HK-2 (cell line): ENCODE measurements around the gene RNF157.
A peak's percentile ranks its signal among the peaks of the same experiment; 100 is the strongest.
"Not testable (repeated sequence)": the region's sequence is repeated elsewhere in the genome, so short reads cannot be mapped to it uniquely, and the experiment has no call there.

Experiments used
- DNase-seq: peaks from one replicate; pipeline ENCODE4 v3.0.0-alpha.2; 2018; ENCODE audit not compliant: unreplicated experiment

RNF157 gene

DNA sequence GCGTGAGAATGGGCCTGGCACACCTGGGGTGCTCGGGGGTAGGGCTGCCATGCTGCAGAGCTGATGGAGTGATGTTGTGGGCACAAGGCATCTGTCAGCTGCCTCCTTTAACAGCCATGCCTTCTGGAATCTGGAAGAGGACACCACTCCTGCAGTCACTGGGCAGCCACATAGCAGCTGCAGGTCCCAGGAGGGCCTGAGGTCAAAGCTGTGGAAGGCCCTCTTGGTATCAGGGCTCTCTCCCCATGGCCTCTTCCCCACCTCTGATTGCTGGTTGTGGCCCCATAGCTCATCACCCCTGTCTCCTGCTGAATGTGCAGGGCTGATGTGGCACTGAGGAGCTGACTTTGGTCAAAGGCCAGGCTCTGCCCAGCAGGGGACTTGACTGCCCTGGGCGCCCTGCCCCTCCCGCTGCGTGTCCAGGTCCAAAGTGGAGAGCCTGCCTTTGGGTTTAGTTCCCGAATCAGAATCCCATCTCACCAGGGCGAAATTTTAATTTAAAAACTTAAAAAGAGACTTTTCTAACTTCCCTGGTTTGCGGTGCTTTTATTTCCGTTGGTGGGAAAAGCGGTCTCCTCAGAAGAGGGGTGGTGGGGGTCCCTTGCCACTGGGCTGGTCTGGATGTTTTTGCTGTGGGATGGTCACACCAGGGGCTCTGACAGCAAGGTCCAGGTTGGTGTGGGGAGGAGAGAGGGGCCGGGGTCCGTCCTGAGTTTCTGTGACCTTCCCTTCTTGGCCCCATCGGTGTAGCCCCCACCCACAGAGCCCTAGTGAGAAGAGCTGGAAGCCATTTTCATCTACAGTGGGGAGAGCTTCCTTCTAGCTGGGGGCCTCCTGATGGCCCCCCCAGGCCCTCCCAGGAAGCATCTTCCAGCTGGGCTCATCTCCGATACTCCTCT, 30.7 kb upstream of the RNF157 start:
- no peak for DNase-seq

DNA sequence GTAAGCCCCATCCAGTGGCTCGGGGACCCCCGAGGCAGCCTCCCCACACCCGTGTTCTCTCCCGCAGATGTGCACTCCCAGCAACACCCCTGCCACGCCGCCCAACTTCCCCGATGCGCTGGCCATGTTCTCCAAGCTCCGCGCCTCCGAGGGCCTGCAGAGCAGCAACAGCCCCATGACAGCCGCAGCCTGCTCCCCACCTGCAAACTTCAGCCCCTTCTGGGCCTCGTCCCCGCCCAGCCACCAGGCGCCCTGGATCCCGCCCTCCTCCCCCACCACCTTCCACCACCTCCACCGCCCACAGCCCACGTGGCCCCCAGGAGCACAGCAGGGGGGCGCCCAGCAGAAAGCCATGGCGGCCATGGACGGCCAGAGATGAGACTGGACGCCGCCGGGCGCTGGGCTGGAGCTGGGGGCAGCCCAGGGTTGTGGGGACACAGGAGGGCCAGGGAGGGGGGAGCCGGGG, 29.9 kb upstream of the RNF157 start:
- no peak for DNase-seq

DNA sequence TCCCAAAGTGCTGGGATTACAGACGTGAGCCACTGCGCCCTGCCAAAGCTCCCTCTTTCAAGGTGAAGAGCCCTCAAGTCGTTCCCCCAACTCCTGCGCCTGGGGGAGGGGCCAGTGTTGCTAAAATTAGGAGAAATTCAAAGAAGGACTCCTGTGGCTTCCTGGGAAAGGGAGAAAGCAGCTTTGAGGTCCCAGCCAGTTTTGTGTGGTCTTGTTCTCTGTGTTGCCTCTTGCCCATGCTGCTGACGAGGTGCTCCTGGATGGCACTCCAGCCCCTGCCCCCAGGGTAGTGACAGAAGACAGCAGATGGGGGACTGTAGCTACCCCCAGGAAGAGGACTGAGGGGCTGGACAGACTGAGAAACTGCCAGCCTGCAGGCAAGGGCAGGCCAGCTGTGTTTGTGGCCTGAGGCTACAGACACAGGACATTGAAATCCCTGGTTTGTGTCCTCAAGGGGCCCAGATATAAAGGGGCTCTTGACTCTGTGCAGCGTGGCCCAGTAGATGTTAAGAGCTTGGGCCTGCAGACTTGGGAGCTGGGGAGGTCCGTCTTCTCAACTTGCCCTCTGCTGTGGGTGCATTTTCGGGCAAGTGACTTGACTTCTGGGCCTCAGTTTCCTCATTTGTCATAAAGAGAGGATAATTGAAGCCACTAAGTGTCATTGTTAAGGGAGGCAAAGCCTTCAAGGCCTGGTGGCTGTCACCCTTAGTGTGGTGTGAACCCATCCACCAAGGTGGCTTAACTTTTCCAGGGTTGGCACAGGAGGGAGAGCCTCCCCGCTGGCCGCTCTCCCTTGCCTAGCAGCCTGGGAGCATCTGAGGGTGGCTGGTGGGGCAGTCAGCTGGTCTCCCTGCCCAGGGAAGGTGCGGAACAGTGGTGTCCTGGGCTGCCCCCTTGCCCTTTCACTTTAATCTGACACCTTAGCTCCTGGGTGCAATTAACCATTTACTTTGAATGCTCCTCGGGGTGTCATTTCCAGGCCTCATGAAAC, 29.0 kb upstream of the RNF157 start:
- no peak for DNase-seq

DNA sequence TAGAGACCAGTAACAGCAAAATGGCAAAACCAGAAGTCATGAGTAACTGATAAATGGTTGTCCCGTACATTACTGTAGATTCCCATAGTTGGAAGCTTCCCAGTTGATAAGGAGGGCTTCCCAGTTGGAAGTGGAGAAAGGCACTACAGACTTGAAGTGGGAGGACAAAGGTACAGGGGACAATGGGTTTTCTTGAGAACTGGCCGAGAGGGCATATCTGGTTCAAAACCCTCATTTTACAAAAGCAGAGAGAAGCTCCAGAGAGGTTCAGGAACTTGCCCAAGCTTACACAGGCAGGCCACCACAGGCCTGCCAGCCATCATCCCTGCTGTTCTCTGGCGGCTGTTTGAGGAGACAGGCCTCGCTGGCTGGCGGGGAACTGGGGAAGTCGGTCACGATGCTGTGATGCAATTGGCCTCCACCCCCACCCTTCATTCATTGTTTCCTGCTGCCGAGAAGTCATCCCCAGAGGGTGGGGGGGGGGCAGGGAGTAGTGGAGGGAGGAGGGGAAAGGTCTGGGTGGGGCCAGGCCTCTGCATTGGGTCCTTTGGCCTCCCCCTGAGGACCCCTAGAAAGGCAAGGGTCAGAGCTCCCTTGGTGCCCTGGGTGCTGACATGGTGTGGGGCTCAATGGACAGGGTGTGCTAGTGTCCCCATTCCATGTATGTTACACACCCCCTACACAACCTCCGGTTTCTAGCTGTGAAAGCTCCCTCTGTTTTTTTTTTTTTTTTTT, 27.9 kb upstream of the RNF157 start:
- DNase-seq: no peak

DNA sequence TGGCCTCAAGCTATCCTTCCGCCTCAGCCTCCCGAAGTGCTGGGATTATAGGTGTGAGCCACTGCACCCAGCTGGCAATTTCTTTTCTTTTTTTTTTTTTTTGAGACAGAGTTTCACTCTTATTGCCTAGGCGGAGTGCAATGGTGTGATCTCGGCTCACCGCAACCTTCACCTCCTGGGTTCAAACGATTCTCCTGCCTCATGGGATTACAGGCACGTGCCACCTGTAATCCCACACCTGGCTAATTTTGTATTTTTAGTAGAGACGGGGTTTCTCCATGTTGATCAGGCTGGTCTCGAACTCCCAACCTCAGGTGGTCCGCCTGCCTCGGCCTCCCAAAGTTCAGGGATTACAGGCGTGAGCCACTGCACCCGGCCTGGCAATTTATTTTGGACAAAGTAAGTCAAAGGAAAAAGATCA, 27.3 kb upstream of the RNF157 start:
- not testable (repeated sequence) for DNase-seq

DNA sequence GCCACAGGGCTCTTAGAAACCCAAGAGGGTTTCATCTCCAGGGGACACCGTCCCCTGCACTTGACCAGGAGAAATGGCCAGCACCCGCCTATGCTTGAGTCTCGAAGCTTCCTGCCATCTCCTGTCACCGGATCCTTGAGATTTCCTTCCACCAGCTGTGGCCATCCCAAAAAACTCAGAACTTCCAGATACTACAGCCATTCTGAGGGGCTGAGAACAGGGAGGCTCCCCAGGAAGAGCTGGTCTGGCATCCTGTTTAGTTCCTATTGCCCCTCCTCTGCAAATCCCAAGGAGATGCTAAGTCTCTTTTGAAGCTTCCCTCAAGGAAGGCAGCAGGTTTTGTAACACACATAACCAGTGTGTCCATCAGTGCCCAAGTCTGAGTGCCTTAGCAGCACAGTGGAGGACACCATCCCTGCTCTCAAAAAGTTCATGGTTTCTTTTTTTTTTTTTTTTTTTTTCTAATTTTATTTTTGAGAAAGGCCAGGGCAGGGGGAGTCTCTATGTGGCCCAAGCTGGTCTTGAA, 26.8 kb upstream of the RNF157 start:
- no peak for DNase-seq

DNA sequence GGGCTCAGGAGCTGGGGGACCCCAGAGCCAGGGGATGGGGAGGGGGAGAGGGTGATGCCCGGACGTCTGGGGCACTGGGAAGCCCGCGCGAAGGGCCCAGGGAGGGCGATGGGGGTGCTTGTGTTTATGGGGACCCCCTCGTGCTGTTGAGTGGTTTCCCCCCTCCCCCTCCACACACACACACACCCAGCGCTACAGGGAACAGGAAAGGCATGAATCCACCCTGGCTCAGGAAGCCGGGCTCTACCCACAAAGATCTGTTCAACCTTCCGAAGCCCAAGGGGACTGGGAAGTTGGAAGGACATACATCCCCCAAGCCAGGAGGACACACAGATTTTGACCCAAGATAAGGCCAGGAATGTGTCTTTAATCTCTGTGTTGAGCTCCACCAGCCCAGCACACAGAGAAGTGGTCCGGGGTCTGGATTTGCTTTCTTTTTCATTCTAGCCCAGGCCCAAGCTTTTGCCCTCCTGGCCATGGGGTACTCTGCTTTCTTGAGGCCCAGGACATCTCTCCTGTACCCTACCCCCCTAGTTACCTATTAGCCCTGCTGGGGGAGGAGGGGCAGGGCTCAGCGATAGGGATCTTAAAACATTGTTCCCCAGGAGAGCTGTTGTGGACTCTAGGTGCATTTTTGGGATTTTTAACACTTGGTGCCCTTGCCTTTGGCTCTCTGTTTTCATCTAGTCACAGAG, 26.1 kb upstream of the RNF157 start:
- DNase-seq: no peak

DNA sequence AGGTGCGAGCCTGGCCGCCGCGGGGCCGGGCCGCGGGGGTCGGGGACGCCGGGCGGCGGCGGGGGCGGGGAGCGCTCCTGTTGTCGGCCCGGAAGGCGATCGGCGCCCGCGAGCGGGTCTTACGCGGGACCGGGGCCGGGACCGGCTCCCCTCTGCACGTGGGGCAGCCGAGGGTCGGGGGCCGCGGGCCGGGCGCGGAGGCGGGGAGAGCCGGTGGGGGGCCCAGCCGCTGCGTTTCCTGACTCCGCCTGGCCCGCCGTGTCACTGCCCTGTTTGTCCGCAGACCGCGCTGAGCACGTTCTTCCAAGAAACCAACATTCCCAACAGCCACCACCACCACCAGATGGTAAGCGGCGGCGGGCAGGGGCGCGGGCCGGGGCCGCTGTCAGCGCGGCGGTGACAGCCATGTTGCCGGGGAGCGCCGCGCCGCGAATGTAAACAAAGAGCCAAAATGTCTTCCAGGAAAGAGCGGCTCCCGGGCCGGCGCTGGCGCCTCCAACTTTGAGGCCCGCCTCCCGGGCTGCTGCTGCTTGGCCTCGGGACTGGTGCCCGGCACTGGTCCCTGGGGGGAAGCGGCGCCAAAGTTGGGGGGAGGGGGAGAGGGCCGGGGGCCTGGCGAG, 25.4 kb upstream of the RNF157 start:
- peak; percentile 57 for DNase-seq

DNA sequence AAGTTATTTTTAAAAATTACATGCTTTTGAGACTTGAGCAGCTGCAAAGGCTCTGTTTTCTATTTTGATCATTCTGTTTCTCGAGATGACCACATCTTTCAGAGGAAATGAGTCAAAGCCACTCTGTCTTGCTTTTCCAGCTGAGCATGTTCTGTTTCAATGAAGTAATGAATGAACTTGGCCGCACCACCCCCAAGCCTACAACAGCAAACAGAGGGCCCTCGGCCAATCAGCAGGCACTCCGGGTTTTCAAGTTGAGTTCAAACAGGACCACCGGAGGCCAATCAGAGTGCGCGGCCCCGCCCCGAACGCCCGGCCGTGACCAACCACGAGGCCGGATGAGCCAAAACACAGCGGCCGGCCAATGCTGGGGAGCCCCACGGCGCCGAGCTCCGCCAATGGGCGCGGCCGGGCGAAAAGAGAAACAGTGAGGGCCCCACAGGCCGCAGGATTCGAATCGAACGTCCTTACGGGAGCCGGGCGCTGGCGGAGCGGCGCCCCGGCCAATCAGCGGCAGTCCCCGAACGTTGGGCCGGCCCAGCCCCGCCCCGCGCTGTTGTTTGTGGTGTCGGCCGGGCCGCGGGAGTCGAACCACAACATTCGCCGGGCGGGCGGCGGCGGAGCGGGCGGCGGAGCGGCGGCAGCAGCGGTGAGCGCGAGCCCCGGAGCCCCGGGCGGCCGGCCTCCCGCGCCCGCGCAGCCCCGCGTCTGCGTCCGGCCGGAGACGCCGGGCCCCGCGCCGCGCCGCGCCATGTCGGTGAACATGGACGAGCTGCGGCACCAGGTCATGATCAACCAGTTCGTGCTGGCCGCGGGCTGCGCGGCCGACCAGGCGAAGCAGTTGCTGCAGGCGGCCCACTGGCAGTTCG, 24.7 kb upstream of the RNF157 start, which contains the start of gene UBALD2:
TSS of gene UBALD2 (plus strand) at position 594 of the 869 bp plus-strand sequence. CDS start at position 752, 158 bp downstream.
- DNase-seq: peak; percentile 99

DNA sequence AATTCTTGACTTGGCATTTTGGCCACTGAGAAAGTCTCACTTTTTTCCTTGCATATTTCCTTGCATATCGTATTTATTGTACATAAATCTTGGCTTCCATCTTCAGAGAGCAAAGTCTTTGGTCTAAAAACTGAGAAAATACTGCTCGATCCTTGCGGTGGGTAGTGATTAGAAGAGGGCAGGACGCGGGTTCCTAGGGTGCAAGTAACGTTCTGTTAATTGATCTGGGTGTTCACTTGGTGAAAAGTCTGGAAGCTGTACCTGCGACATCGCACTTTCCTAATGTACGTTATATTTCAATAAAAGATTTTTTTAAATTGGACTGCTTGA, 24.1 kb upstream of the RNF157 start:
- DNase-seq: no peak

DNA sequence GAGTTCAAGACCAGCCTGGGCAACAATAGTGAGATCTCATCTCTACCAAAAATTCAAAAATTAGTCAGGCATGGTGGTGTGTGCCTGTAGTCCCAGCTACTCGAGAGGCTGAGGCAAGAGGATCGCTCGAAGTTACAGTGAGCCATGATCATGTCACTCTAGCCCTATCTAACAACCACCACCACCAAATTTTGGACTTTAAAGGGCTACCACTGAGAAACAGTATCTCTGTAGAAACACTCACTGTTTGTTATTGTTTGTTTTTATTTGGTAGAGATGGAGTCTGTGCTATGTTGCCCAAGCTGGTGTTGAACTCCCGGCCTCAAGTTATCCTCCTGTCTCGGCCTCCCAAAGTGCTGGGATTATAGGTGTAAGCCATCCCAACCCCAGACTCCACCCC, 23.6 kb upstream of the RNF157 start:
- no peak for DNase-seq

DNA sequence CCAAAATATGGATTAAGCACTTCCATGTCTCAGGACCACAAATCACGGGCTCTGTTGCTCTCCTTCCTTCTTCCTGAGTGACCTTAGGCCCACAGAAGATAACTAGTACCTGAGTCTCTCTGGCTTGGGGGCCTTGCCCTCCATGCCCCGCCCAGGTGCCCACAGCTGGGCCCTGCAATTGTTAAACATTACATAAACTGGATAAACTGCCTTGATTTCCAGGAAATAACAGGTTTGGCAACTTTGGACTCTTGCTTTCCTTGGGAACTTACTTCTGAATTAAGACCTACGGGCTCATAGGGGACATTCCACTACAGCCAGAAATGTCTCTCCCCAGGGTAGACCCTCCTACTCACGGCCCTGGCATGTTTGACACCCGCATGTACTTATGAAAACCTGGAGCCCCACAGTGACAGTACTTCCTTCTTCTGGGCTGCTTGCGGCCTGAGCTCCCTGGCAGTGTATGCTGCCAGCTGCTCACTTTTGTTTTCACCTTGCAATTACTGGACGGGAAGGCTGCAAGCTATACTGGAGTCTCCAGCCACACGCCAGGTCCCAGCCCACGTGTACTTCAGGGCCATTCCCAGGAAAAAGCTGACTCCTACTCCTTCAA, 22.5 kb upstream of the RNF157 start:
- DNase-seq: no peak

DNA sequence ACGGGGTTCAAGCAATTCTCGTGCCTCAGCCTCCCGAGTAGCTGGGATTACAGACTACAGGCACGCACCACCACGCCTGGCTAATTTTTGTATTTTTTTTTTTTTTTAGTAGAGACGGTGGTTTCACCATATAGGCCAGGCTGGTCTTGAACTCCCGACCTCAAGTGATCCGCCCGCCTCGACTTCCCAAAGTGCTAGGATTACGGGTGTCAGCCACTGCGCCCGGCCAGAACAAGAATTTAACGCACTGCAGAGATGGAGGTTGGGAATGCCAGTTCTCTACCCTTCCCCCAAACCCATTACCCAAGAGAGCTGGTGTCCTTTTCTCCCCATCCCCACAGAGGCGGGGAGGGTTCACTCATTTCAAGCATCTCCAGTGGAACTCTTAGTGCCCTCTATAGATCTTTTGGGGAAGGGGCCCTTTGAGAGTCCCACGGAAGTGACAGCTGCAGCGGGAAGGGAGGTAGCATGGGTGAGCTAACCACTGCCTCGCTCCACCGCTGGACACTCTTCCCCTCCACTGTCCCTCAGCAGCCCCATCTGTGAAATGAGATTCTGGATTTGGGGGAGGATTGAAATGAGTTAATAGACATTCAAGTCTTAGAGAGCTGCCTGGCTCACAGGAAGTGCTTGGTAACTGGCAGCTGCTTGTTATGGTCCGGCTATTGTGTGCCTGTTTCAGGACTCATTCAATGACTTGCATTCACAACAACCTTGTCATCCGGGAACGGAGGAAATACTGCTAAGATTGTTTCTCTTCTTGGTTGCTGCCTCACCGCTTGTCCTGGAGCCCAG, 21.3 kb upstream of the RNF157 start:
- no peak for DNase-seq

DNA sequence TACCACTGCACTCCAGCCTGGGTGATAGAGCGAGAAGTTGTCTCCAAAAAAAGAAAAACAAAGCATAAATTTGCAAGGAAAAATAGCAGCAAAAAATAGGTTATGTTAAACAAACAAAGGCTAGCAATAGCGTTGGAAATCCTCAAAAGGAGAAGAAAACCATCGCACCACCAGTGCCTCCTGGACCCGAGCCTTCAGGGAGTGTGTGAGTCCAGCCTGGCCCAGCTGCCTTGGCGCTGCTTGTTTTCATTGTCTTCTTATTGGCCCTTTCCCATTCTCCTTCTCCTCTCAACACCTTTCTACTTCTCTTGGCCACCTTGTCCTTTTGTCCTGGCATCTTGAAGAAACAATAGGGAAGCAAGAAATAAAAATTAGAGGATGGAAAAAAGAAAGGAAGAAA, 20.4 kb upstream of the RNF157 start:
- DNase-seq: no peak

DNA sequence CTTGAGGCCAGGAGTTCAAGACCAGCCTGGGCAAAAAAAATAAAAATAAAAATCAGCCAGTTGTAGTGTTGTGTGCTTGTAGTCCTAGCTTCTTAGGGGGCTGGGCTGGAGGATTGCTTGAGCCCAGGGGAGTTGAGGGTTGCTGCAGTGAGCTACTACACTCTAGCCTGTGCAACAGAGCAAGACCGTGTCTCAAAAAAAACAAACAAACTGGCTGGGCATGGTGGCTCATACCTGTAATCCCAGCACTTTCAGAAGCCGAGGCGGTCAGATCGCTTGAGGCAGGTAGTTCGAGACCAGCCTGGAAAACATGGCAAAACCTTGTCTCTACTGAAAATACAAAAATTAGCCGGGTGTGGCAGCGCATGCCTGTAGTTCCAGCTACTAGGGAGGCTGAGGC, 19.9 kb upstream of the RNF157 start:
- no peak for DNase-seq

DNA sequence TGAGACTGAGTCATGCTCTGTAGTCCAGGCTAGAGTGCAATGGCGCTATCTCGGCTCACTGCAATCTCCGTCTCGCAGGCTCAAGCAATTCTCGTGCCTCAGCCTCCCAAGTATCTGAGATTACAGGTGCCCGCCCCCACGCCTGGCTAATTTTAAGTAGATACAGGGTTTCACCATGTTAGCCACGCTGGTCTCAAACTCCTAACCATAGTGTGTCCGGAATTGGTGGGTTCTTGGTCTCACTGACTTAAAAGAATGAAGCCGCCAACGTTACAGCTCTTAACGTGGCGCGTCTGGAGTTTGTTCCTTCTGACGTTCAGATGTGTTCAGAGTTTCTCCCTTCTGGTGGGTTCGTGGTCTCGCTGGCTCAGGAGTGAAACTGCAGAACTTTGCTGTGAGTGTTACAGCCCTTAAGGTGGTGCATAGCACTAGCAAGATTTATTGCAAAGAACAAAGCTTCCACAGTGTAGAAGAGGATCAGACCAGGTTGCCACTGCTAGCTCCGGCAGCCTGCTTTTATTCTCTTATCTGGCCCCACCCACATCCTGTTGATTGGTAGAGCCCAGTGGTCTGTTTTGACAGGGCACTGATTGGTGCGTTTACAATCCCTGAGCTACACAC, 16.2 kb upstream of the RNF157 start:
- DNase-seq: not testable (repeated sequence)

DNA sequence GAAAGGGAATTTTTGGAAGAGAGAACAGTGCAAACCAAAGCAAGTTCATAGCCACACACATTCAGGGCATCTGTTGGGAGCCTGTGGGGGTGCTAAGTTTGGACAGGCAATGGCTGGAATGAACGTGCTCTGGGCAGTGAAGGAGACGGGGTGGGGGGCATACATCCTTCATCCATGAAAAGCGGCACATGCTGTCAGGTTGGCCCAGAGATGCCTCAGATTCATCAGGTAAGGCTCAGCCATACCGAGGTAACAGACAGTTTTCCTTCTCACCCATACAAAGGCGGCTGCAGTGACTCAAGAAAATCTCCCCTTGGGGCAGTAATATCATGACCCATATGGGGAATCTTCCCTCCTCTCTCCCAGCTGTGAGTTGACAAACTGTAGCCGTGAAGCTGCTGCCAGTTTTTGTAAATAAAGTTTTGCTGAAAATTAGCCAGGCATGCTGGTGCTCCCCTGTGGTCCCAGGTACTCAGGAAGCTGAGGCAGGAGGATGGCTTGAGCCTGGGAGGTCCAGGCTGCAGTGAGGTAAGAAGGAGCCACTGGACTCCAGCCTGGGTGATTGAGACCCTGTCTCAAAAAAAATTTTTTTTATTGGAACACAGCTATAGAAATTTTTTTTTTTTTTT, 15.6 kb upstream of the RNF157 start:
- no peak for DNase-seq
